Prostate gland (tissue), 2 donors: ENCODE data around the gene RPL41. TPM values are rescaled to one million over a fixed set of nuclear protein-coding genes. Genes with fewer than 3 reads are reported as not detected.

ENCODE experiments used
- DNase-seq: peaks from one replicate; pipeline ENCODE4 v3.0.0-alpha.2; 2019; ENCODE audit warnings: low spot score
- H3K27ac ChIP-seq, 2 donors: fragments of 200-600 bp; sonication (generic); 2 replicates each; pipeline ENCODE4 v1.5.1; 2017 to 2019
- H3K27me3 ChIP-seq: fragments of 200-600 bp; sonication (generic); replicated peaks from 2 replicates; pipeline ENCODE4 v1.5.1; 2019; ENCODE audit not compliant: insufficient read depth
- H3K36me3 ChIP-seq, 2 donors: fragments of 200-600 bp; sonication (generic); 1 replicate in 1 of 2; 2 replicates in 1 of 2; pipeline versions ENCODE4 v1.5.1 to v1.8.1; 2017 to 2019
- H3K4me1 ChIP-seq: fragments of 200-600 bp; sonication (generic); replicated peaks from 2 replicates; pipeline ENCODE4 v1.5.1; 2019
- H3K4me3 ChIP-seq, 2 donors: fragments of 200-600 bp; sonication (generic); 2 replicates each; pipeline ENCODE4 v1.5.1; 2017 to 2019
- H3K9me3 ChIP-seq: fragments of 200-600 bp; sonication (generic); 2 replicates; pipeline ENCODE4 v1.5.1; 2017
- CTCF ChIP-seq, 4 experiments: fragments of 200-600 bp in 2 of 4; fragments of 450-650 bp in 2 of 4; sonication (generic) in 2 of 4; IDR thresholded peaks; 1 replicate in 3 of 4; 2 replicates in 1 of 4; pipeline ENCODE4 v1.5.1; 2016 to 2019; ENCODE audit warnings: antibody characterized with exemption in 4 of 4, mild to moderate bottlenecking in 2 of 4, moderate library complexity in 2 of 4
- POLR2A ChIP-seq: fragments of 450-650 bp; IDR thresholded peaks from one replicate; pipeline ENCODE4 v1.6.1; 2016; ENCODE audit warnings: antibody characterized with exemption, mild to moderate bottlenecking
- POLR2AphosphoS5 ChIP-seq: sonication (generic); formaldehyde crosslinking; IDR thresholded peaks from one replicate; pipeline ENCODE4 v1.6.1; 2017; ENCODE audit warnings: antibody characterized with exemption
- WGBS: methylation state at CpG from one replicate; pipeline ENCODE4 v1.1.5; 2018; 5-methylcytosine and 5-hydroxymethylcytosine counted together
- intact Hi-C: fragments of 100-400 bp; cut with DNase I; formaldehyde crosslinking; loops from one replicate; pipeline ENCODE4 v1.14.2; 2022
- total RNA-seq, 2 donors: library from RNA; depleted of rRNA; stranded (reverse); fragments of >200 nt; gene quantifications; one replicate each; pipeline ENCODE4 v1.1.0, GENCODE V29; 2016

Gene RPL41
- total RNA-seq, 2 donors from 2014 or later, result 2,549 to 4,385 TPM

DNA sequence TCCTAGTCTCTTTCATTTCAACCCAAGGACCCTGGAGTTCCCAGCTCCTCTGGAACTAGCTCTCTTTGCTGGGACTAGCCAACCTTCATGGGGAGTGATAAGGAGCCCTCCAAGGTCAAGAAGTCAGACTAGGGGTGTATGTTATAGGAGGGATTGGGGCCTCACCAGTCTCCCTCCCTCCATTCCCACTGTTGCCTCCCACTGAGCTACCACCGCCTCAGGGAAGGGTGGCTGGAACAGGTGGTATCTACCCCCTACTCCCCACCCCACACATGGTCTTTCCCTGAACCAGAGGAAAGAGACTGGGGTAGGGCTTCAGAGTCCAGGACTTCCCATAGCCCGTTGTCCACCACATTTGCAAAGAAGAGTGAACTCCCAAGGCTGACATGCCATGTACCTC is 34.1 kb upstream of the RPL41 start:
- peak overlapping the region in 1 of 2 donors; percentile 69 for H3K4me3 ChIP-seq
- TF ChIP-seq POLR2AphosphoS5 (no peak), CTCF (IDR thresholded peaks at IDR 0.05) (no peak), POLR2A (no peak)
- DNase-seq, result no peak
- intact Hi-C loops, result no loop called here
- H3K27me3 ChIP-seq, result no peaks in the 10 kb centered on the region
- 84% methylated on average over 2 of the region's 2 CpGs for WGBS
- H3K4me1 ChIP-seq, result no peaks in the 10 kb centered on the region
- no peaks in the 10 kb centered on the region for H3K9me3 ChIP-seq
- H3K27ac ChIP-seq, result peak overlapping the region; percentile 94 to 96
- H3K36me3 ChIP-seq, result no peaks in the 10 kb centered on the region

DNA sequence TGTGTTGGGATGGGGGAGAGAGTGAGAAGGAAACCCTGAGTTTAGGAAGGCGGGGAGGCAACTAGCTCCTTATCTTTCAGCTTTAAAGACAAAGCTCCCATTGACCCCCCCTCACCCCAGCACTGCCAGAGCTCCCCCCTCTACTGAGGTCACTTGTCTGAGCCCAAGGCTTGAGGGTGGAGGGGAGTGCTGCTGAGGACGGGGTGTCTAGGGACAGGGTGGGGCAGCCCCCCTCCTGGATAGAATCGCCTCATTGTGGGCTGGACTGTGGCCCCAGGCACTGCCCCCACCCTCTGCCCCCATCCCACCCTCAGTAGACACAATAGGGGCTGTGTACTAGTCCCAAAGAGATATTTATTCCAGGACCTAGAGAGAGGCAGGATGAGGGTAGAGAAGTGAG is 33.5 kb upstream of the RPL41 start:
- no peak overlapping the region for H3K4me3 ChIP-seq
- H3K27ac ChIP-seq, result peak overlapping the region in 1 of 2 donors; percentile 94
- 82% methylated on average over 3 of the region's 3 CpGs for WGBS
- H3K36me3 ChIP-seq, result no peaks in the 10 kb centered on the region
- H3K4me1 ChIP-seq, result no peaks in the 10 kb centered on the region
- H3K9me3 ChIP-seq, result no peaks in the 10 kb centered on the region
- DNase-seq, result no peak
- intact Hi-C loops, result no loop called here
- no peak for TF ChIP-seq POLR2A
- no peak for TF ChIP-seq CTCF (IDR thresholded peaks at IDR 0.05)
- TF ChIP-seq POLR2AphosphoS5, result no peak
- H3K27me3 ChIP-seq, result no peaks in the 10 kb centered on the region

DNA sequence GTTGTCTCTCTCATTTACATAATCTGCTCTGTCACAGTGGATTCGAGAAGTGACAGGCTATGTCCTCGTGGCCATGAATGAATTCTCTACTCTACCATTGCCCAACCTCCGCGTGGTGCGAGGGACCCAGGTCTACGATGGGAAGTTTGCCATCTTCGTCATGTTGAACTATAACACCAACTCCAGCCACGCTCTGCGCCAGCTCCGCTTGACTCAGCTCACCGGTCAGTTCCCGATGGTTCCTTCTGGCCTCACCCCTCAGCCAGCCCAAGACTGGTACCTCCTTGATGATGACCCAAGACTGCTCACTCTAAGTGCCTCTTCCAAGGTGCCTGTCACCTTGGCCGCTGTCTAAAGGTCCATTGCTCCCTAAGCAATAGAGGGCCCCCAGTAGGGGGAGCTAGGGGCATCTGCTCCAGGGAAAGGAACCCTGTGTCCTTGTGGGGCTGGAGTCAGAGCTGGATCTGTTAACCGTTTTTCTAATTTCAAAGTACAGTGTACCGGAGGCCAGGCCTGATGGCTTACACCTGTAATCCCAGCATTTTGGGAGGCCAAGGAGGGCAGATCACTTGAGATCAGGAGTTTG is 31.4 kb upstream of the RPL41 start:
- DNase-seq, result no peak
- 89% methylated on average over 15 of the region's 15 CpGs for WGBS
- TF ChIP-seq POLR2A (no peak), CTCF (IDR thresholded peaks at IDR 0.05) (peak in 1 of 4 experiments; percentile 8)
- Histone ChIP-seq H3K4me1 (no peaks in the 10 kb centered on the region), H3K4me3 (no peak overlapping the region), H3K27me3 (no peaks in the 10 kb centered on the region), H3K27ac (peak overlapping the region in 1 of 2 donors; percentile 88), H3K9me3 (no peaks in the 10 kb centered on the region), H3K36me3 (no peaks in the 10 kb centered on the region)
- intact Hi-C loops, result no loop called here

- 59% methylated on average over 3 of the region's 3 CpGs for WGBS
- H3K27me3 ChIP-seq, result no peaks in the 10 kb centered on the region
- peak overlapping the region; percentile 79 to 88 for H3K27ac ChIP-seq
Observed at GRCh38 chr12:56086096-56086495, 30.3 kb upstream of the RPL41 start.

GRCh38 chr12:56086608-56087007 is 29.8 kb upstream of the RPL41 start:
- no peak for DNase-seq
- no peaks in the 10 kb centered on the region for H3K27me3 ChIP-seq
- TF ChIP-seq POLR2A (no peak), CTCF (IDR thresholded peaks at IDR 0.05) (no peak), POLR2AphosphoS5 (no peak)
- H3K36me3 ChIP-seq, result no peaks in the 10 kb centered on the region
- H3K4me1 ChIP-seq, result no peaks in the 10 kb centered on the region
- WGBS, result 94% methylated on average over 6 of the region's 6 CpGs
- intact Hi-C loops, result no loop called here
- no peak overlapping the region for H3K4me3 ChIP-seq
- H3K9me3 ChIP-seq, result no peaks in the 10 kb centered on the region
- peak overlapping the region; percentile 79 to 88 for H3K27ac ChIP-seq

More at GRCh38 chr12:56086096-56086495, 30.3 kb upstream of the RPL41 start:
- intact Hi-C loops, result no loop called here
- TF ChIP-seq POLR2A (no peak), POLR2AphosphoS5 (peak; percentile 97)
- H3K4me1 ChIP-seq, result no peaks in the 10 kb centered on the region
- DNase-seq, result peak; percentile 88
- no peaks in the 10 kb centered on the region for H3K9me3 ChIP-seq
- no peaks in the 10 kb centered on the region for H3K36me3 ChIP-seq
- no peak overlapping the region for H3K4me3 ChIP-seq
